ENCODE data around the gene TNFRSF1A.

The TNFRSF1A gene

DNA sequence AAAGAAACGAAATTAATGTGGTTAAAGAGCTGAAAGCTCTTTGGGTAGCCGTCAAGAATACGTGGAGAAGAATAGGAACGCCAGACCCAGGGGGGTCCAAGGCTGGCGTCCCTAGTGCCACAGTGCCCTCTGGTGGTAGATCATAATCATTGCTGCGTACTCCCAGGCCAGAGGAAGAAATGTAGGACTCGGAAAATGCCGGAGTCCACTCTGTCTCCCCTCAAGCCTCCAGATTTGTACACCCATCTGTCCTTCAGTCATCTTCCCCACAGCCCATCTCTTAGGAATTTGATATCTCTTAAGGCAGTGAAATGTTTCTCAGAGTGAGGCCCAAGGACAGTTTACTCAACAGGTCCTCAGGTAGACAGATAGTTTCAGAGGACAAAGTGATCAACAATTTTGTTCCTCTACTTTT lies 56.8 kb downstream of the TNFRSF1A start:
- TF ChIP-seq, protein P1, sequence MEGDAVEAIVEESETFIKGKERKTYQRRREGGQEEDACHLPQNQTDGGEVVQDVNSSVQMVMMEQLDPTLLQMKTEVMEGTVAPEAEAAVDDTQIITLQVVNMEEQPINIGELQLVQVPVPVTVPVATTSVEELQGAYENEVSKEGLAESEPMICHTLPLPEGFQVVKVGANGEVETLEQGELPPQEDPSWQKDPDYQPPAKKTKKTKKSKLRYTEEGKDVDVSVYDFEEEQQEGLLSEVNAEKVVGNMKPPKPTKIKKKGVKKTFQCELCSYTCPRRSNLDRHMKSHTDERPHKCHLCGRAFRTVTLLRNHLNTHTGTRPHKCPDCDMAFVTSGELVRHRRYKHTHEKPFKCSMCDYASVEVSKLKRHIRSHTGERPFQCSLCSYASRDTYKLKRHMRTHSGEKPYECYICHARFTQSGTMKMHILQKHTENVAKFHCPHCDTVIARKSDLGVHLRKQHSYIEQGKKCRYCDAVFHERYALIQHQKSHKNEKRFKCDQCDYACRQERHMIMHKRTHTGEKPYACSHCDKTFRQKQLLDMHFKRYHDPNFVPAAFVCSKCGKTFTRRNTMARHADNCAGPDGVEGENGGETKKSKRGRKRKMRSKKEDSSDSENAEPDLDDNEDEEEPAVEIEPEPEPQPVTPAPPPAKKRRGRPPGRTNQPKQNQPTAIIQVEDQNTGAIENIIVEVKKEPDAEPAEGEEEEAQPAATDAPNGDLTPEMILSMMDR (IDR thresholded peaks at IDR 0.05; ENCODE audit: extremely low read depth, missing control alignments) = peak; percentile 82
- peak; percentile 85 for DNase-seq (ENCODE audit: low spot score)

DNA sequence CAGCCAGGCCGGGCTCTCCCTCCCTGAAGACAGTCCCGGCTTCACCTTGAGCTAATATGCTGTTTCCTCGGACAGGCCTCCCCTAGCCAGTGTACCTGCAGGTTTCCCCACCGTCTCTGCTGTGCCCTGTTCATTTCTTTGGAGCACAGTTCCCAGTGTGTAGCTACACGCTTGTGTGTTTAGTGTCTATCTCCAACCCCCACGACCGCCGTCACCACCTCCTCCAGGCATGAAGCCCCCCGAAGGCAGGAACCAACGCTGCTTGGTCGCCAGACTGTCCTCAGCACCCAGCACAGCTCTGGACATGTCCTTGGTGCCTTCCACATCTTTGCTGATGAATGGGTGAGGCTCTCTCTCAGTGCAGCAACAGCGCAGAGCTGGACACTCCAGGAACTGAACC lies 57.6 kb downstream of the TNFRSF1A start:
- no peak for DNase-seq (ENCODE audit: low spot score)
- TF ChIP-seq, protein P1 (IDR thresholded peaks at IDR 0.05; ENCODE audit: extremely low read depth, missing control alignments) = peak; percentile 2

DNA sequence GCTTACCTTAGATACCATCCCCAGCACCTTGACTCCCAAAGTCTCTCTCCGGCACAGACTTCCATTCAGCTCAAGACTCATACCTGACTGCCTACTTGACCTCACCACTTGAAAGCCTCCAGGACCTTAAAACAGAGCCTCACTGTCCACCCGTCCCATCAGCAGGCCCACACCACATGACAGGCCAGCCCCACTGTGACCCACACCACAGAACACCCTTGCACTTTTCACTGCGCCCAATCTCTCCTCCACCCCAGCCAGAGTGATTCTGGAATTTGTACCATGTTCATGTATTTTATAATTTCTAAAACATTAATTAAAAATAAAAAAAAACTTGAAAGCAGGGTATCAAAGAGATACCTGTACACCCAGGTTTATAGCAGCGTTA lies 59.4 kb downstream of the TNFRSF1A start:
- peak; percentile 1 for DNase-seq (ENCODE audit: low spot score)
- TF ChIP-seq, protein P1 (IDR thresholded peaks at IDR 0.05; ENCODE audit: extremely low read depth, missing control alignments) = no peak

DNA sequence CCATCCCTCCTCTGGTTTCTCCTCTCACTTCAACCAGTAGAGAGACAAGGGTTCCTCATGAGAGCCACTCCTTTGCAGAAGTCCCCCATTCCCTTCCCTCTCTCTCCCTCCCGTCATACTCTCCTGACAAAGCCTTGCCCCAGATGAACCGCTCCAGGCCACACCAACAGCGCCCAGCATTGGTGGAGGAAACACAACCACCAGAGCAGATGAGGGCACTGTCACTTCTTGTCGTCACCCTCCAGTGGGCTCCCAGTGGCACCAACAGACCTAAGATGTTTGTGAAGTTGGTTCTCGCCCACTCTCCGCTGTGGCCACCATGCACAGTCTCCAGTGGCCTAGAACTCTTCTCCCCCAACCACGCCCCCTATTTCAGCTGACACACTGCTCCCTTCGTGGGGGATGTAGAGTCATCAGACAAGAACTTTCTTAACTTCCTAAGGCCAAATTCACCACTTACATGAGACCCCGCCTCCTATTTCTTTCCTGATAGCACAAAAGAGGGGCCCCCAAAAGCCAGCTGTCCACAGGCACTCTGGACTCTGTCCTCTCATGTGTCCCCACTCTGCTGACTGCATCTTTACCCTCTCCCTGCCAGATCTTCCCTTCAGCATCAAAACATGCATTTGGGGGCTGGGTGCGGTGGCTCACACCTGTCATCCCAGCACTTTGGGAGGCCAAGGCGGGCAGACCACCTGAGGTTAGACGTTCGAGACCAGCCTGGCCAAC lies 60.6 kb downstream of the TNFRSF1A start:
- no peak for DNase-seq (ENCODE audit: low spot score)
- TF ChIP-seq, protein P1 (IDR thresholded peaks at IDR 0.05; ENCODE audit: extremely low read depth, missing control alignments) = no peak

DNA sequence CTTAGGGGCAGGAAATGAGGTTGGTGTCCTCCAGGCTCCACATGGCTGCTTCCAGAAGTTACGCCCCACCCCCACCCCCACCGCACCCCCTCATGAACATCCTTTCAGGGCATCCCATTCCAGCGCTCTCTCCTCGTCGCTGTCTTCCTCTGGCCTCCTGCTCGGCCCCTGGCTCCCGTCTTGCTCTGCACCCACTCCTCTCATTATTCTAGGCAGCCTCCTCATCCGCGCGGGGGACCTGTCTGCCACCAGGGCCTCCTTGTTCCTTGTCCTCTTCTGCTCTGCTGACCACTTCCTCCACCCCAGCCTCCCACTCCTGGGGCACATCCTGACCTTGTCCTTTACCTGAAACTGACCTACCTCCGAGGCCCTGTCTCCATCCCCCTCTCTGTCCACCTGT lies 61.2 kb downstream of the TNFRSF1A start:
- no peak for DNase-seq (ENCODE audit: low spot score)
- TF ChIP-seq, protein P1 (IDR thresholded peaks at IDR 0.05; ENCODE audit: extremely low read depth, missing control alignments) = no peak

DNA sequence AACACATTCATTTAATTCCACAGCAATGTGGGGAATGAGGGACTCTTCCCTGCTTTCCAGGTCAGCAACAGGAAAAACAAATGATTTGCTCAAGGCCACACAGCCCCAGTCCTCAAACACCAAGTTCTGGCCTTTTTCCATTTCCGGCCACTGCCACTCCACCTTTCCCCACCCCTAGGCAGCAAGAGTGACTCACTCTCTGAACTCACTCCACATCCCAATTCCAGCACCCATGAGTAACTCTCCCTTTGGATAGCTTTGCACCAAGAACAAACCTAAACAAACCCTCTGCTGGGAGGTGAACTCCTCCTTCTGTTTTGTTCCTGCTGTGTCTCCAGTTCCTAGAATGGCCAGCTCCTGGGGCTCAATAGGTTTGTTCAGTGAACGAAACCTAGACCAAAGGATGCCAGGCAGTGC lies 61.8 kb downstream of the TNFRSF1A start:
- DNase-seq (ENCODE audit: low spot score) = no peak
- TF ChIP-seq, protein P1 (IDR thresholded peaks at IDR 0.05; ENCODE audit: extremely low read depth, missing control alignments) = no peak

DNA sequence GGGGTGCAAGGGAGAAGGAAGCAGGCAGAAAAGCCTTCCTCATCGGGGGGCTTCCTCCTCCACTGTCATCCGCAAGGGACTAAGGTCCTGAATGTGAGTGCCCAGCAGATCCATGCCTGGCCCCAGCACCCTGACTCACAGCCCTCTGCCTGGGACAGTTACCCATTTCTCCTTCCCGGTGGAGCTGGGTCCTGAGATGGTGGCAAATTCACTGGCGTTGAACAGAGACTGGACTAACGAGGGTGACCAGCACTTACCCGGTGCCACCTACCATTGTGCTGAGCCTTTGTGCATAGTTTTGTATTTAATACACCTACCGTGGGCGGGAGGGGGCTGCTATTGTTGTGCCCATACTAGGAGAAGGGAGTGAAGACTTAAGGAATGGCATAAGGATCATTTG lies 62.2 kb downstream of the TNFRSF1A start:
- TF ChIP-seq, protein P1 (IDR thresholded peaks at IDR 0.05; ENCODE audit: extremely low read depth, missing control alignments) = no peak
- DNase-seq (ENCODE audit: low spot score) = no peak

Measured in GM20000 (cell line).